HepG2 (cell line): ENCODE measurements around the gene STARD6. TPM values are rescaled to one million over a fixed set of nuclear protein-coding genes. Genes with fewer than 3 reads are reported as not detected.

Experiments used
- AKNA ChIP-seq: sonication (generic); formaldehyde crosslinking; IDR thresholded peaks from 2 replicates; pipeline ENCODE4 v1.4.0; 2020; ENCODE audit warnings: missing genetic modification reagents, borderline replicate concordance
- CBX5 ChIP-seq: sonication (generic); formaldehyde crosslinking; IDR thresholded peaks from 2 replicates; pipeline ENCODE4 v1.4.0; 2020; ENCODE audit warnings: missing genetic modification reagents, borderline replicate concordance
- ELF1 ChIP-seq: sonication (generic); formaldehyde crosslinking; IDR thresholded peaks from 2 replicates; pipeline ENCODE4 v1.4.0; 2020; ENCODE audit warnings: missing genetic modification reagents
- GLMP ChIP-seq: sonication (generic); formaldehyde crosslinking; IDR thresholded peaks from 2 replicates; pipeline ENCODE4 v1.9.0; 2021; ENCODE audit warnings: missing genetic modification reagents, mild to moderate bottlenecking, borderline replicate concordance
- GTF2F1 ChIP-seq: fragments of 150-350 bp; IDR thresholded peaks from 2 replicates; pipeline ENCODE4 v1.6.1; 2014; ENCODE audit warnings: low read length
- MTF1 ChIP-seq: sonication (generic); formaldehyde crosslinking; IDR thresholded peaks from 2 replicates; pipeline ENCODE4 v1.5.0; 2020; ENCODE audit warnings: missing genetic modification reagents
- NAIF1 ChIP-seq: sonication (generic); formaldehyde crosslinking; IDR thresholded peaks from 2 replicates; pipeline ENCODE4 v1.5.0; 2020; ENCODE audit warnings: mild to moderate bottlenecking, missing genetic modification reagents, borderline replicate concordance
- PAWR ChIP-seq: sonication (generic); formaldehyde crosslinking; IDR thresholded peaks from 2 replicates; pipeline ENCODE4 v1.4.0; 2020; ENCODE audit warnings: missing genetic modification reagents, mild to moderate bottlenecking, borderline replicate concordance
- PHF21A ChIP-seq: sonication (generic); formaldehyde crosslinking; IDR thresholded peaks from 2 replicates; pipeline ENCODE4 v1.5.0; 2020; ENCODE audit warnings: mild to moderate bottlenecking, missing genetic modification reagents
- RFXANK ChIP-seq: IDR thresholded peaks from 2 replicates; pipeline ENCODE4 v1.6.1; 2016
- RXRB ChIP-seq: IDR thresholded peaks from 2 replicates; pipeline ENCODE4 v1.6.1; 2016; ENCODE audit warnings: borderline replicate concordance, missing genetic modification reagents, missing compliant biosample characterization
- SALL2 ChIP-seq: sonication (generic); formaldehyde crosslinking; IDR thresholded peaks from 2 replicates; pipeline ENCODE4 v1.8.1; 2023; ENCODE audit warnings: mild to moderate bottlenecking, missing genetic modification reagents, inconsistent platforms
- TAF15 ChIP-seq: fragments of 200-400 bp; formaldehyde crosslinking; IDR thresholded peaks from one replicate; pipeline ENCODE4 v1.6.1; 2018; ENCODE audit warnings: mild to moderate bottlenecking, low read depth, low read length; ENCODE audit not compliant: poor library complexity, severe bottlenecking
- ZBTB14 ChIP-seq: sonication (generic); formaldehyde crosslinking; IDR thresholded peaks from 2 replicates; pipeline ENCODE4 v1.4.0; 2020; ENCODE audit warnings: missing genetic modification reagents
- ZNF234 ChIP-seq: sonication (generic); formaldehyde crosslinking; conservative IDR thresholded peaks from 2 replicates; pipeline ENCODE4 v1.5.1; 2020; ENCODE audit warnings: mild to moderate bottlenecking, missing genetic modification reagents
- ZNF329 ChIP-seq: sonication (generic); formaldehyde crosslinking; IDR thresholded peaks from 2 replicates; pipeline ENCODE4 v1.9.0; 2021; ENCODE audit warnings: low read depth, mild to moderate bottlenecking, missing genetic modification reagents
- ZNF354B ChIP-seq: sonication (generic); formaldehyde crosslinking; IDR thresholded peaks from 2 replicates; pipeline ENCODE4 v1.8.0; 2022; ENCODE audit warnings: mild to moderate bottlenecking, missing genetic modification reagents
- ZNF446 ChIP-seq: sonication (generic); formaldehyde crosslinking; IDR thresholded peaks from 2 replicates; pipeline ENCODE4 v1.5.0; 2020; ENCODE audit warnings: mild to moderate bottlenecking, missing genetic modification reagents
- ZNF543 ChIP-seq: sonication (generic); formaldehyde crosslinking; IDR thresholded peaks from 2 replicates; pipeline ENCODE4 v1.4.0; 2020; ENCODE audit warnings: mild to moderate bottlenecking, missing genetic modification reagents
- ZNF615 ChIP-seq: sonication (generic); formaldehyde crosslinking; IDR thresholded peaks from 2 replicates; pipeline ENCODE4 v1.5.0; 2020; ENCODE audit warnings: mild to moderate bottlenecking, missing genetic modification reagents, borderline replicate concordance
- ZNF703 ChIP-seq: sonication (generic); formaldehyde crosslinking; IDR thresholded peaks from 2 replicates; pipeline ENCODE4 v1.5.1; 2020; ENCODE audit warnings: missing genetic modification reagents, mild to moderate bottlenecking, moderate library complexity, borderline replicate concordance
- ZNF772 ChIP-seq: sonication (generic); formaldehyde crosslinking; IDR thresholded peaks from 2 replicates; pipeline ENCODE4 v1.5.0; 2020; ENCODE audit warnings: mild to moderate bottlenecking, missing genetic modification reagents
- polyA plus RNA-seq, 8 experiments: library from polyadenylated mRNA; depleted of rRNA in 3 of 8; stranded (reverse) in 7 of 8; unstranded in 1 of 8; fragments of >200 nt; fragmentation: Illumina TruSeq in 4 of 8; extraction: Trizol in 4 of 8; gene quantifications; 2 replicates each; pipeline versions ENCODE4 v1.2.1 to v1.2.3, GENCODE V29; 2011 to 2016; ENCODE audit warnings: low read depth in 4 of 8, missing spikeins in 1 of 8, mixed read lengths in 1 of 8; ENCODE audit not compliant: insufficient read depth in 1 of 8
- total RNA-seq, 5 experiments: library from RNA; depleted of rRNA; stranded (reverse); fragments of >200 nt; fragmentation: Illumina TruSeq; extraction: Trizol; gene quantifications; 2 replicates each; pipeline ENCODE4 v1.2.3, GENCODE V29; 2016; ENCODE audit warnings: low read depth in 1 of 5

Gene STARD6
- total and polyA plus RNA-seq, 2 of the 13 experiments (the other 11 are each of a cell fraction or from before 2014, with no cell fraction given), result not detected

- TF ChIP-seq ZNF354B (no peak; the same call in 1 of the 2 replicates), RFXANK (CRISPR knock-in tag) (no peak), ZNF543 (CRISPR knock-in tag) (no peak; the same call in 1 of the 2 replicates), ELF1 (CRISPR knock-in tag) (no peak), ZNF446 (no peak), ZNF329 (CRISPR knock-in tag) (no peak), GLMP (CRISPR knock-in tag) (no peak), TAF15 (peak; percentile 13), ZNF615 (CRISPR knock-in tag) (no peak), PAWR (CRISPR knock-in tag) (no peak), MTF1 (CRISPR knock-in tag) (no peak), NAIF1 (CRISPR knock-in tag) (peak; percentile 74; the same call in 1 of the 2 replicates), ZNF703 (CRISPR knock-in tag) (no peak), CBX5 (CRISPR knock-in tag) (no peak; the same call in 1 of the 2 replicates), AKNA (CRISPR knock-in tag) (no peak), ZBTB14 (CRISPR knock-in tag) (peak; percentile 76), PHF21A (CRISPR knock-in tag) (peak; percentile 44), ZNF772 (CRISPR knock-in tag) (no peak), RXRB (CRISPR knock-in tag) (0 out of 2 replicates have a peak, but pooled peaks have one; percentile 13), ZNF234 (no peak), SALL2 (CRISPR knock-in tag) (peak; percentile 37), GTF2F1 (no peak)
Observed at GRCh38 chr18:54357660-54358494, at the start of gene STARD6, which contains the start of gene C18orf54 (continued).
